IPS DF 19.7 (cell line): ENCODE measurements around the gene NR6A1.

Experiments
- DNase-seq: peaks from one replicate; pipeline ENCODE4 v3.0.0-alpha.2; 2013; ENCODE audit warnings: low read depth, low spot score

NR6A1 gene

GRCh38 chr9:124490004-124490403 is 281.1 kb downstream of the NR6A1 start:
- no peak for DNase-seq

- no peak for DNase-seq
Observed at GRCh38 chr9:124489222-124489621, 281.9 kb downstream of the NR6A1 start.

- no peak for DNase-seq
Observed at GRCh38 chr9:124488641-124489210, 282.4 kb downstream of the NR6A1 start.

GRCh38 chr9:124487260-124488182 is 283.6 kb downstream of the NR6A1 start:
- no peak for DNase-seq

DNA sequence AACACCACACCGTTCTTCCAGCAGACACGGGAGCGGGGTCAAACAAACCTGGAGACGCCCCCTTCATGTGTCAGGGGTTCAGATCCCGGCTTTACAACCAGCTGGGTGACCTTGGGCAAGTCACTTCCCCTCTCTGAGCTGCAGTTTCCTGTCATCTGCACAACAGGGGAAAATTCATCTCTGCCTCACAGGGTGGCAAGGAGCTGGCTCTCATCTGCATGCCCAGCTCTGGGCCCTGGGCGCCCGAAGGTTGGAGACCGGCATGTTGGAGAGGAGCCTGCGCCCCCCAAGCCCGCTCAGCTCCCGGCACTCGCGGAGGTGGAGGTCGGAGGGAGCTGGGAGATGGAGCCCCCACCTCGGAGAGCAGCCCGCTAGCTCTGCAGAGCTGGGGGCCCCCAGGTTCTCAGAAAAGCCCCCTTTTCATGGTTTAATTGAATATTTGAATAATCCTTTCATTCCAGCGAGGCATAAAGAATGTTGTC is 284.3 kb downstream of the NR6A1 start:
- no peak for DNase-seq

GRCh38 chr9:124485936-124486335 is 285.2 kb downstream of the NR6A1 start:
- DNase-seq: no peak

DNA sequence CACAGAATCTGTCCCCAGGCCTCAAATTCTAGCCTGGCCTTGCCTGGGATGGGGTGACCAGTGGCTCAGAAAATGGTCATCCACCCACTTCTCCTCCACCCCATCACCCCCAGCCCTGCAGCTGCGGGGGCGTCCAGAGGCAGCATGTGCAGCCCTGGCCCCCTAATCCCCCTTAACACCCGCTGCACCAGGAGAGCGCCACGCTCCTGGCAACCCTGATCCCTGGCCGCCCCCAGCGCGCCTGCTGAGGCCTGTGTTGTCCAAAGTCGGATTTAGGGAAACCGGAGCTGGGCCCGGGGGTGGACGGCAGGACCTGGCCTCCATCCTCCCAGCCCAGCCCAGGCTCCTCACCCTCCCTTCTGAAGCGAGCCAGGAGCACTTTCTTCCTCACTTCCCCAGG is 285.9 kb downstream of the NR6A1 start:
- DNase-seq: no peak

DNA sequence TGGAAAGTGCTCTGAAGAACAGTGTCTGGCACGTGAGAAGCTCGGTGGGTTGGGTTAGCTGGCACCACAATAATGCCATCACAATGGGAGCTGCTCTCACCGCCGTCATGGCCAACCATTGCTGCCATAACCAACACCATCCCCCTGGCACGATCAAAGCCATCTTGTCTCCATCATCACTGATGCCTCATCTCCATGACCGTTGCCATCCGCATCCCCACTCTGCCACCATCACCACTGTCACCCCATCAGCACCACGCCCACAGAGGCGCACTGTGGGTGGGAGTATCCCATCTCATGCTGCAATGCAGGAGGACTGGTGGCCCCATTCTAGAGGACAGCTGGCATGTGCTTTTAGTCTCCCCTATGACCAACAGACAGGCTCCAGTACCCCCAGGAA is 287.6 kb downstream of the NR6A1 start:
- no peak for DNase-seq

DNA sequence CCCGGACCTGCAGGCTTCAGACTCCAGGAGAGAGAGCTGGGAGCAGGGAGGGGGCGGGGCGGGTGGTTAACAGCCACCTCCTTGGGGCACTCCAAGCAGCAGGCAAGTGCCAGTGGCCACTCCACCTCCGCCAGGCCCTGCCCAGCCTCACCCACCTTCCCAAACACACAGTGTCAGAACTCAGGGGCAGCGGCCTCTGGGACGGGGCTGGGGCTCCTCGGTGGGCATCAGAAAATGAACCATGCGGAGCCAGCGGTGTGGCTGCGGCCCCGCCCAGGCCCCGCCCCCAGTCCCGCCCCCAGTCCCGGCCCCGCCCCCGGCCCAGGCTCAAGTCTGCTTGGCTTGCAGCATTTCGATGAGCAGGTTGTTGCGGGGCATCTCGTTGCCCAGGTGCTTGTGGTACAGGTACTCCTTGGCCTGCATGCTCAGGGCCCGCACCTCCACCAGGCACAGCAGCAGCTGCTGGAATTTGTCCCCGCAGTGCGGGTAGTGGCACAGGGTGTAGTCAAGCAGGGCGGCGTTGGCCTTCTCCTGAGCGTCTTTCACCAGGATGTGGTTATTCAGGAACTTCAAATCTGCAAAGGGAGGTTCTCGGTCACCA is 288.6 kb downstream of the NR6A1 start:
- no peak for DNase-seq

DNA sequence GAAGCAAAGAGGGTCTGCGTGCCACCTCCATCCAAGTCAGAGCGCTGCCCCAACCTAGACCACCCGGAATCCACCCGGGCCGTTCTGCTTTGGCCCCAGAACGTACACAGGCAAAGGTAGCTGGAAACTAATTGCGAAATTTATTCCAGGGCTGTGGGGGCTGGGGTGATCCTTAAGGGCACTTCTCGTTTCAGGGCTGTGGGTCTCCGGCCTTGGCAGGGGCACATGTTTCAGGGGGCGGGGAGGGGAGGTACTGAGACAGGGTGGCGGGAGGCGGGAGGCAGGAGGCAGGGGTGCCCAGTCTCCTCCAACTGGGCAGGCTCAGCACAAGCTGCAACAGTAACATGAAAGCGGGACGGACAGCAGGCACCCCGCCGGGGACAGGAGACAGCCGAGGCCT is 290.0 kb downstream of the NR6A1 start:
- no peak for DNase-seq

DNA sequence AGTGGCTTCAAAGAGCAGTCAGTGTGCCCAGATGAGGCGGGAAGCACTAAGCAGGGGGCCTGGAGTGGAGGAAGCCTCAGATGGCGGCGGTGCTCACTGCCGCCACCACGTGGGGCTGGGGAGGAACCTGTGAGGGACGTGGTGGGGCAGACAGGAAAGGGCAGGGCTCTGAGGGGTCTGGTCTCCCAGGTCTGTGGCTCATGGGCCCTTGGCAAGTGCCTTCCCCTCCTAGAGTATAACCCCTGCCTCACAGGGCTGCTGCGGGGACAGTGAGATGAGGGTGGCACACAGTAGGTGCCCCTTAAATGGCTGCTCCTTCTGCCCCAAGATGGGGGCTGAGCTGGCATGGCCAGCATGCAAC is 290.5 kb downstream of the NR6A1 start:
- no peak for DNase-seq

GRCh38 chr9:124479947-124480620 is 291.0 kb downstream of the NR6A1 start:
- no peak for DNase-seq

DNA sequence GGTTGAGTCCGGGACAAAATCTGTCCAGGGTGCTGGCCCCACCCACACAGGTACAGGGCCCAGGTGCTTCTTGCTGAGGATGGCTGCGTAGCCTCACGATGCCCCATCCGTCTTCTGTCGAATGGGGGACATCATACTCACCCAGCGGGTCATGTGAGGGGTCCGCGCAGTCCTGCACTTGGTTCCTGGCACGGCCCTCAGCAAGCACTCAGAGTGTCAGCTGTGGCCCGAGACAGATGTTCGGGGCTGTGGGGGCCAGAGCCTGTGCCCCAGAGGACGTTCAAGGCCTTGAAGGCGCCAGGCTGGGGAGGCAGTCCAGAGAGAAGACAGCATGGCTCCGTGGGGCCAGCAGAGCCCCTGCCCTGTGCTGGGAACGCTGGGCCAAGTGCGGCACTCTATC is 291.7 kb downstream of the NR6A1 start:
- no peak for DNase-seq

DNA sequence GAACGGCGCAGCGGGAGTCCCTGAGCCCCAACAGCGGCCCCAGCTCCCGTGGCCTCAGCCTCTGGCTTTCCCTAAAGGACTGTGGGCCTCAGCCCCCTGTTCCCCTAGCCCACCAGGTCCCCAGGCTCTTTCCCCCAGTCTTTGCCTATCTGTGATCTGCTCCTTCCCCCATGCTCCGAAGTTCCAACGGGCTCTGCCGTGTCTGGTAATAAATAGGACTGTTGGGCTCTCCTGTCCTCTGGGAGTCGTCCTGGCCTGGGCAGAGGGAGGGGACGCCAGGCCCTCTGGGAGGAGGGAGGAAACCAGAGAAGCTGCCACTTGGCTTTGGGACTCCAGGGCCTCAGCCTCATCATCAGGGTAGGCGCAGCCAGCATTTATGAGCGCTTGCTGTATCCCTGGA is 292.8 kb downstream of the NR6A1 start:
- no peak for DNase-seq

GRCh38 chr9:124477648-124478285 is 293.3 kb downstream of the NR6A1 start:
- no peak for DNase-seq

- DNase-seq: no peak
Observed at GRCh38 chr9:124477211-124477647, 293.9 kb downstream of the NR6A1 start.

- DNase-seq: no peak
Observed at GRCh38 chr9:124475868-124476690, 295.0 kb downstream of the NR6A1 start.

- DNase-seq: no peak
Observed at GRCh38 chr9:124475158-124475867, 295.8 kb downstream of the NR6A1 start.

- DNase-seq: no peak
Observed at GRCh38 chr9:124474151-124474550, 297.0 kb downstream of the NR6A1 start.

DNA sequence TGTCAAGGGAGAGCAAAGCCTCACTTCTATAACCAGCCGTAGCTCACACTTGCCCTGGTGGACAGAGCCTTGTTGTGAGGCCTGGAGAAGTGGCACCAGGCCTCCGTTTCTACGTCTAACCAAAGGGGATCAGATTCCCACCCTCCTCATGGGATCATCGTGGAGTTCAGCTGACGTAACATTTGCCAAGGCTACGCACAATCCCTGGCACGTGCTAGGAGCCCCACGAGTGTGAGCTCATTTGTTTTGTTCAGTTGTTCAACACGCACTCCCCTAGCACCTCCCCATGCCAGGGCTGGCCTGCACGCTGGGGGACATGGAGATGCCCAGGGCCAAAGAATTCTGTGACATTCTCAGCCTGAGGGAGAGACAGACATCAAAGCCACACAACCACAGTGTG is 297.8 kb downstream of the NR6A1 start:
- no peak for DNase-seq
